IPS DF 19.7 (cell line): Measurements from ENCODE around the gene CCDC24.

Experiments
- DNase-seq: peaks from one replicate; pipeline ENCODE4 v3.0.0-alpha.2; 2013; ENCODE audit warnings: low read depth, low spot score

Gene CCDC24

GRCh38 chr1:43991476-43992231, at the start of gene CCDC24:
TSS of gene CCDC24 (plus strand) at chr1:43991599. CDS start at chr1:43991879, 280 bp downstream.
- DNase-seq, result no peak

GRCh38 chr1:43942411-43942810, 49.0 kb upstream of the CCDC24 start:
- no peak for DNase-seq

- no peak for DNase-seq
Observed at GRCh38 chr1:43944860-43945259, 46.5 kb upstream of the CCDC24 start.

DNA sequence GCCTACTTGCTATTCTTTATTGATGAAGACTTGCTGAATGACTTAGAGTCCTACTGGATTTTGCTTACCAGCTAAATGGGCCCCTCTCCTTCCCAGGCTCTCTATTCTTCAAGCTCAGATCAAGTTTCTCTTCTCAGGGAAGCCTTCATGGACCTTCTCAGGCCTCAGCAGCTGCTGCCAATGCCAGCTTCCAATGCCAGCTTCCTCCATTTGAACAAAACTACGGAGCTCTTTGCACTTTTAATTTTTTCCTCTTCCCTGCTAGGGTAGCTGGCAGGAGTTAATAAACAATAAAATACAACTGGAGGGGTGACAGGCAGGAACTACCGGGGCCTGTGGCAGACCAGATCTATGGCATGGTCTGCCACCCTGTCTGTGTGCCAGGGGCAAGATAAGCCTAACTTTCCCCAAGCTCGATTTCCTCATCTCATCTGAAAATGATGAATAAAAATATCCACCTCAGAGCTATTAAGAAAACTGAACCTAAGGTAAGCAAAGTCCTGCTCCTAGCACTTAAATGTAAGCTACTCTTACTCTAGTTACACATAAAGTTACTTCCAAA, 45.6 kb upstream of the CCDC24 start:
- DNase-seq, result no peak

- peak; percentile 90 for DNase-seq
Observed at GRCh38 chr1:43946236-43947060, 45.0 kb upstream of the CCDC24 start, which contains the start of gene IPO13. TSS of gene IPO13 (plus strand) at chr1:43946950. CDS start at chr1:43947601, 651 bp downstream.

GRCh38 chr1:43947061-43947873, 44.1 kb upstream of the CCDC24 start:
- DNase-seq, result no peak

- no peak for DNase-seq
Observed at GRCh38 chr1:43947874-43948437, 43.4 kb upstream of the CCDC24 start.

DNA sequence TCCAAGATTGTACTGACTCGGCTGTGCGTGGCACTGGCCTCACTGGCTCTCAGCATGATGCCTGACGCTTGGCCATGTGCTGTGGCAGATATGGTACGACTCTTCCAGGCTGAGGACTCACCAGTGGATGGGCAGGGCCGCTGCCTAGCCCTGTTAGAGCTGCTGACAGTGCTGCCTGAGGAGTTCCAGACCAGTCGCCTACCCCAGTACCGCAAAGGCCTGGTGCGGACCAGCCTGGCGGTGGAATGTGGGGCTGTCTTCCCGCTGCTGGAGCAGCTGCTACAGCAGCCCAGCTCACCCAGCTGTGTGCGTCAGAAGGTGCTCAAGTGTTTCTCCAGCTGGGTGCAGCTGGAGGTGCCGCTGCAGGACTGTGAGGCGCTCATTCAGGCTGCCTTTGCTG, 41.7 kb upstream of the CCDC24 start:
- no peak for DNase-seq

DNA sequence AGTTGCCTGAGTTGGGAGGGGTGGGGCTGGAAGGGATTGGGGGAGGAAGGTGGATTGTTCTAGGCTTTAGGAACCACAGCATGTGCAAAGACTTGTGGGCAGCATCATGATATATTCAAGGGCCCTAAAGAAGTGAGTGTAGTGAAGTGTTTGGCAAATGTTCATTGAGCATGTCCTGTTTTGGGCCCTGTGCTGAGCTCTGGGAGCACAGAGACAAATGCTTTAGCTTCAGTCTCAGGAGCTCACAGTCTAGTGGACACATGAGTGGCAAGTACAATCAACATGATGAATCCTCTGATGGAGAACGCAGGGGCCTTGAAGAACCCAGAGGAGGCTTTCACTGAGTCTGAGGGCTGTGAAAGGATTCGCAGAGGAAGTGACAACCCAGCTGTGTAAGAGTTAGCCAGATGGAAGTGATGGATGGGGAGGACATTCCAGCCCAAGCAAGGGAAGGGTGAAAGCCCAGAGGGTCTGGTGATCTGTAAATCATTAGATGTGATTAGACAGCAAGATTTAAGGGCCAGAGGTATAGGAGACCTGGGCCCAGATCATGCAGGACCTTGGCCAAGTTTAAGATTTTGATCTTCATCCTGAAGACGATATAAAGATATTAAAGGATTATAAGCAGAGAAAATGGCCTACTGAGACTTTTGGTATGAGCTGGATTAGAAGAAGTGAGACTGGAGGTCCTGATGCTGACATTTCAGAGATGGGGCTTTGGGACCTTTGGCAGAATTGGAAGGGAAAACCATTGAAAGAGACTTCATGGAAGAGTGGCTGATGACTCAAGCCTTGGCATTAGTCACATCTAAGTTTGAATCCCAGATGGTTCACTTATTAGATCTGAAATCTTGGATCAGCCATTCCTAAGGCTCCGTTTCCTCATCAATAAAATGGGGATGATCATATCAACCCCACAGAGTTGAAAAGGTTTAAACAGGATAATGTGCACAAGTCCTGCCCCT, 40.1 kb upstream of the CCDC24 start:
- no peak for DNase-seq

GRCh38 chr1:43952731-43953346, 38.6 kb upstream of the CCDC24 start:
- DNase-seq, result no peak

DNA sequence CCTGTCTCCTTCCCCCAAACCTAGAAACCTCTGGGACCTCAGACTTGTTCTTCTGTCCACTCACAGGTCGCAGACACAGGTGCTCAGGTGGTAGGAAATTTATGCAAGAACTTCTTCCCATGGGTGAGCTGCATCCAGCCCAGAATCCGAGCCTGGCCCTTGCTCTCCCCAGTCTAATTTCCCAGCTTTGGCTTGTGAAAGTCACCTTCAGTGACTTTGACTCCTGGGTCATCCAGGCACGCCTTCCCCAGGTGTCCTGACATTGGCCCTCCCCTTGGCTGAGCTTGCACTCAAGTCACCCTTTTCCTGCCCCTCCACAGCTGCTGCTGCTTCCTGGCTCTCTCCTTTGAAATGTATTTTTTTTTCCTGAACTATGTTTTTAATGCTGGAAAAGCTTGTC, 38.0 kb upstream of the CCDC24 start:
- no peak for DNase-seq

DNA sequence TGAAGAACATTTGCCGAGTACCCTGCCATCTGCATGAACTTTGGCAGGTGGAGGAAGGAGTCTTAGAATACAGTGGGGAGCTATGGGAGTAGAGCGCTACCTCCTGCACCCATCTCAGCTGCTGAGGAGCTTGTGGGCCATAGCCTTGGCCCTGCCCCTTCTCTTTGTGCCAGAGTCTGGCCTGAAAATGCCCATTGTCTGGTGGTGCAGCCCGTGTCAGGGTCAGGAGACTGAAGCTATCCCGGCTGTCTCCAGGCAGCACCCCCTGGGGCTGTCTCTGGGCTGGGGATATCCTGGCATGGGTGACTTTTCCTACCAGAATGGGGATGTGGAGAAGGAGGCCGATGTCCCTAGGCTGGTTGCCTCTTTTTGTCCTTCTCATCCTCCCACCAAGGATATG, 37.4 kb upstream of the CCDC24 start:
- no peak for DNase-seq

GRCh38 chr1:43956234-43956633, 35.2 kb upstream of the CCDC24 start:
- no peak for DNase-seq

GRCh38 chr1:43957407-43958040, 33.9 kb upstream of the CCDC24 start:
- no peak for DNase-seq

DNA sequence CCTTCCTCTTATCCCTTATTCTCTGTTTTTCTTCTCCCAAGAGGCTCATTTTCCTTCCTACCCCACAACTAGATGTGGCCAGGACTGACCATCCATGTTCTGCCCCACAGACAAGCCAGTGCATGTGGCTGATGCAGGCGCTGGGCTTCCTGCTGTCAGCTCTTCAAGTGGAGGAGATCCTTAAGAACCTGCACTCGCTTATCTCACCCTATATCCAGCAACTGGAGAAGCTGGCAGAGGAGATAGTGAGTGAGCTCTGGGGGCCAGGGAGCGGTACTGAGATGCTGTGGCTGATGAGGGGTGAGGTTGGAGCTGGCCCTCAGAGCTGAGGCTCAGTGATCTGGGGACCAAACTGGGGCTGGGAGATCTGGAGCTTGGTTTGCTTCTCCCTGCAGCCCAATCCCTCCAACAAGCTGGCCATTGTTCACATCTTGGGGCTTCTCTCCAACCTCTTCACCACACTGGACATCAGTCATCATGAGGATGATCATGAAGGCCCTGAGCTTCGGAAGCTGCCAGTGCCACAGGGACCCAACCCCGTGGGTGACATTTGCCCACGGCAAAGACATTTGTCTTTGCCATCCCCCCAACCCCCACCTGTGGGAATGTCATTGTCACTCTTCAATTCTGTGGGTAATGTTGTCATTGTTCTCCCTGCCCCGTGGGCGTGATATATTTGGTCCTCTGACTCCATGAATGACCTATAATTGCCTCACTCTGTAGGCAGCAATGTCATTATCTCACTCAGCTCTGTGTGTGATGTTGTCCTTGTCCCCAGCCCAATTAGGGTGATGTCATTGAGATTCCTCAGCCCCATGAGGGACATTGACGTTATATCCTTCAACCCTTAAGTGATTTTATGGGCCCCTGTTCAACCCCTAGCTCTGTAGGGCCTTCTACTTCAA, 32.8 kb upstream of the CCDC24 start:
- no peak for DNase-seq

GRCh38 chr1:43960798-43961197, 30.6 kb upstream of the CCDC24 start:
- DNase-seq, result no peak

DNA sequence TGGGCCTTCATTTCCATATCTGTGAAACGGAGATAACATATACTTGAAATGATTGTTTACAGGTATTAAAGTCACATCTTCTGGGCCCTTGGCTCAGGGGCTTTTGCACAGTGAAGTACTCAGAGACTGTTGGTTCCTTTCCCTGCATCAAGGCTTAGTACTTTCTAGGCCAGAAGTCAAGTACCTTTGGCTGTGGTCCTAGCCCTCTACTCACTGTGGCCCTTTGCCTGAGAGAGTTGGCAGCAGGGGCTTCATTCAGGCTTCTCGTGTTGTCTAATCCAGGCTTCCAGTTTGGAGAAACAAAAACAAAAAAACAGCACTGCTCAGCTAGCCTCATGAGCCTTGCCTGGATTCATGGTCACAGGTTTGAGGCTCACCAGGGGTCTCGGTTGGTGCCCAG, 29.7 kb upstream of the CCDC24 start:
- DNase-seq, result no peak

DNA sequence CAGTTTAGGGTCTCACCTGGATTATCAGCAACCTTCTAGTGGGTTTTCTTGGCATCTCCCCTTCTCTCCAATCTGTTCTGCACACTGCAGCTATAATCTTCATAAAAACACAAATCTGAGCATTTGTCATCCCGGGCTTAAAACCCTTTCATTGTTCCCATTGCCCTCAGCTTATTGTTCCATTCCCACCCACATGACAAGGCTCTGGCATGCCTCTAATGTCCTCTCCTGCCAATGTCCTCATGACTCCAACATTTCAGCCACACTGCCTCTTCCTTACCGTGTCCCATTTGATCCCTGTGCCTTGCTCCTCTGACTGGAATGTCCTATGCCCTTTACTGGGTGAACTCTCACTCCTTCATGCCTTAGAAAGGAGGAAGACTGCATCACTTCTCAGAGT, 29.1 kb upstream of the CCDC24 start:
- DNase-seq, result no peak
